ENCODE data around the gene HBS1L.
A peak's percentile ranks its signal among the peaks of the same experiment; 100 is the strongest.

GRCh38 chr6:135054569-135055498 lies at the start of gene HBS1L:
- peak; percentile 82 to 96 (median 96) for TF ChIP-seq POLR2A (IDR thresholded peaks at IDR 0.05)
- no peak for TF ChIP-seq CTCF (IDR thresholded peaks at IDR 0.05)

All from body of pancreas (tissue), 4 donors.